AG09319 (cell line): ENCODE data around the gene PLAU.
A peak's percentile ranks its signal among the peaks of the same experiment; 100 is the strongest.

Experiments used
- DNase-seq: peaks from one replicate; pipeline ENCODE4 v3.0.0-alpha.2; 2010; ENCODE audit warnings: low read depth; ENCODE audit errors: extremely low read depth
- TF ChIP-seq, protein P1 (sequence below): IDR thresholded peaks from 2 replicates; pipeline ENCODE4 v1.5.1; 2011; ENCODE audit warnings: low read depth, mild to moderate bottlenecking, inconsistent platforms, low read length, moderate library complexity

The PLAU gene

GRCh38 chr10:73866621-73867020 is 44.3 kb upstream of the PLAU start:
- TF ChIP-seq, protein P1, sequence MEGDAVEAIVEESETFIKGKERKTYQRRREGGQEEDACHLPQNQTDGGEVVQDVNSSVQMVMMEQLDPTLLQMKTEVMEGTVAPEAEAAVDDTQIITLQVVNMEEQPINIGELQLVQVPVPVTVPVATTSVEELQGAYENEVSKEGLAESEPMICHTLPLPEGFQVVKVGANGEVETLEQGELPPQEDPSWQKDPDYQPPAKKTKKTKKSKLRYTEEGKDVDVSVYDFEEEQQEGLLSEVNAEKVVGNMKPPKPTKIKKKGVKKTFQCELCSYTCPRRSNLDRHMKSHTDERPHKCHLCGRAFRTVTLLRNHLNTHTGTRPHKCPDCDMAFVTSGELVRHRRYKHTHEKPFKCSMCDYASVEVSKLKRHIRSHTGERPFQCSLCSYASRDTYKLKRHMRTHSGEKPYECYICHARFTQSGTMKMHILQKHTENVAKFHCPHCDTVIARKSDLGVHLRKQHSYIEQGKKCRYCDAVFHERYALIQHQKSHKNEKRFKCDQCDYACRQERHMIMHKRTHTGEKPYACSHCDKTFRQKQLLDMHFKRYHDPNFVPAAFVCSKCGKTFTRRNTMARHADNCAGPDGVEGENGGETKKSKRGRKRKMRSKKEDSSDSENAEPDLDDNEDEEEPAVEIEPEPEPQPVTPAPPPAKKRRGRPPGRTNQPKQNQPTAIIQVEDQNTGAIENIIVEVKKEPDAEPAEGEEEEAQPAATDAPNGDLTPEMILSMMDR = no peak
- DNase-seq = no peak

- TF ChIP-seq, protein P1 = no peak
- no peak for DNase-seq
These were observed 43.7 kb upstream of the PLAU start for GRCh38 chr10:73867126-73867807.

GRCh38 chr10:73867871-73868631 is 42.9 kb upstream of the PLAU start:
- DNase-seq = no peak
- TF ChIP-seq, protein P1 = no peak

- TF ChIP-seq, protein P1 = no peak
These were observed 42.2 kb upstream of the PLAU start for GRCh38 chr10:73868655-73869195.

GRCh38 chr10:73871295-73872189 is 39.4 kb upstream of the PLAU start:
- DNase-seq = no peak
- TF ChIP-seq, protein P1 = no peak

More at GRCh38 chr10:73868655-73869195, 42.2 kb upstream of the PLAU start:
- DNase-seq = no peak

DNA sequence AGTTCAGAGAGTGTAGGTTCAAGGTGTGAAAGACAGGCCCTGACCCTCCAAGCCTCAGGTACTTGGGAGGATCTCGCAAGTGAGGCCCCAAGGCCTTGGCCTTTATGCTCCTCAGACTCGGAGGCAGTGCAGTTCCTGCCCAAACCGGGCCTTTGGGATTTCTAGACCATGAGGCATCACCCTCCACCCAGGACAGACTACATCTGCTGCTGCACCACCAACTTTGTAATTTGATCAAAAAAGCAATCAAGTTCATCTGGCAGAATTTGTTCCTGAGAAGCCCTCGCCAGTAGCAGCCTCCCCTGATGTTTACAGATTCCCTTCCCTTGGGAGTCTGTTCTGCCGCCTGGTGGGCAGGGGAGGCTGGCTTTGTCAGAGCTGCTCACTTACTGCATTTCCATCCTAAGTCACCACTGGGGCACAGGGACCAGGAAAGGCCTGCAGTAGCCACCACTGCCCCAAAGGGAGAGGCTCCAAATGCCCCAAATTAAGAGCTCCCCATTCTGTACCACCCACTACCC is 38.7 kb upstream of the PLAU start:
- DNase-seq = peak; percentile 56
- TF ChIP-seq, protein P1 = peak; percentile 59
